Smooth muscle cell (in vitro differentiated cells): Measurements from ENCODE around the gene RAD51D. TPM values are rescaled to one million over a fixed set of nuclear protein-coding genes. Genes with fewer than 3 reads are reported as not detected.

Experiments used
- DNase-seq: peaks from one replicate; lab custom pipeline; 2025; ENCODE audit not compliant: unreplicated experiment; lab: John Stamatoyannopoulos, UW
- H2AFZ ChIP-seq: fragments of 200-600 bp; sonication (generic); 2 replicates; pipeline ENCODE4 v1.6.0; 2016; ENCODE audit warnings: antibody characterized with exemption, low read depth, mild to moderate bottlenecking
- H3F3A ChIP-seq: fragments of 200-600 bp; sonication (generic); 2 replicates; pipeline ENCODE4 v1.6.0; 2017; ENCODE audit warnings: antibody characterized with exemption, low read depth
- H3K27ac ChIP-seq: fragments of 200-600 bp; sonication (generic); 2 replicates; pipeline ENCODE4 v1.5.1; 2016; ENCODE audit warnings: low read depth, mild to moderate bottlenecking
- H3K27me3 ChIP-seq: fragments of 200-600 bp; sonication (generic); 2 replicates; pipeline ENCODE4 v1.6.1; 2016; ENCODE audit warnings: low read depth, mild to moderate bottlenecking
- H3K36me3 ChIP-seq: fragments of 200-600 bp; sonication (generic); 2 replicates; pipeline ENCODE4 v1.5.1; 2016; ENCODE audit warnings: low read depth
- H3K4me1 ChIP-seq: fragments of 200-600 bp; sonication (generic); 2 replicates; pipeline ENCODE4 v1.5.1; 2016; ENCODE audit warnings: low read depth
- H3K4me2 ChIP-seq: fragments of 200-600 bp; sonication (generic); 2 replicates; pipeline ENCODE4 v1.6.0; 2016; ENCODE audit warnings: mild to moderate bottlenecking
- H3K4me3 ChIP-seq: fragments of 200-600 bp; sonication (generic); 2 replicates; pipeline ENCODE4 v1.5.1; 2016; ENCODE audit warnings: mild to moderate bottlenecking
- H3K79me2 ChIP-seq: fragments of 200-600 bp; sonication (generic); 2 replicates; pipeline ENCODE4 v1.6.0; 2016; ENCODE audit warnings: low read depth, mild to moderate bottlenecking
- H3K9ac ChIP-seq: fragments of 200-600 bp; sonication (generic); 2 replicates; pipeline ENCODE4 v1.6.0; 2016; ENCODE audit warnings: low read depth
- H3K9me3 ChIP-seq: fragments of 200-600 bp; sonication (generic); replicated peaks from 2 replicates; pipeline ENCODE4 v1.5.1; 2016; ENCODE audit warnings: low read depth
- H4K20me1 ChIP-seq: fragments of 200-600 bp; sonication (generic); 2 replicates; pipeline ENCODE4 v1.6.0; 2016; ENCODE audit warnings: low read depth
- WGBS: methylation state at CpG from one replicate; pipeline ENCODE4 v1.1.7; 2016; ENCODE audit warnings: low lambda C conversion rate; 5-methylcytosine and 5-hydroxymethylcytosine counted together
- polyA plus RNA-seq: library from polyadenylated mRNA; unstranded; fragments of >200 nt; fragmentation: Nextera tagmentation; extraction: Ambion mirVana; gene quantifications from 2 replicates; pipeline ENCODE4 v1.2.1, GENCODE V29; 2016
- total RNA-seq: library from RNA; depleted of rRNA; stranded (reverse); fragments of >200 nt; gene quantifications from 2 replicates; pipeline ENCODE4 v1.2.3, GENCODE V29; 2014
- TF ChIP-seq, protein P1 (sequence below): fragments of 200-600 bp; sonication (generic); IDR thresholded peaks from 2 replicates; pipeline ENCODE4 v1.5.1; 2017; ENCODE audit warnings: borderline replicate concordance, mild to moderate bottlenecking, antibody characterized with exemption; ENCODE audit not compliant: insufficient read depth, poor library complexity, severe bottlenecking

The RAD51D gene
- total and polyA plus RNA-seq, 2 experiments from 2014 or later = 1.4 to 5.5 TPM

DNA sequence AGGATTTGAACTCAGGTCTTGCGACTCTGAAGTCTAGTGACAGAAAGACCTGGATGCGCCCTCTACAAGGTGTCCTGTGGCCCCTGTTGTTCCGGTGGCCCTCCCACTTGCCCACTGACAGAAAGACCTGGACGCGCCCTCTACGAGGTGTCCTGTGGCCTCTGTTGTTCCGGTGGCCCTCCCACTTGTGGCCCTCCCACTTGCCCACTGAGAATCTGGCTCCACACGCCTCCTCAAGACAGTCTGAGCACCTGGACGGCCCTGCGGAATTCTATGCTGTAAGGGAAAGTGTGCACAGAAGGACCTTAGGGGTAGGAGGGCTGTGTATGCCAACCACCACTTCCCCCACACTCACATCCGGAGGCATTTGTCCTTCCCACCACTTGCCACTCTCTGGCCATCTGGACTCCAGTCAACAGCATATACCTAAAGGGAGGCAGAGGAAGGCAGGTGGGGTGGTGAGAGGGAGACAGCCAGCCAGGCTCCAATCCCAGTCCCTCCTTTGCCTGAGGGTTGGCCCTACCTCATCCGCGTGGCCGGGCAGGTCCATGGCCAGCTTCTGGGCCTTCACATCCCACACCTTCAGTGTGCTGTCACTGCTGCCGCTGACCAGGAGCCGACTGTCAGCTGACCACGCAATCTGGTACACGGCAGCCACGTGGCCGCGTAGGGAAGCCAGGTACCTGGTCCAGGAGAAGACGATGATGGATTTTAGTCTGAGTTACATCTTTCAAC is 13.3 kb upstream of the RAD51D start:
- no peaks in the 10 kb centered on the region for H3K9me3 ChIP-seq
- no peaks in the 10 kb centered on the region for H3K27me3 ChIP-seq
- WGBS = 96% methylated on average over 22 of the region's 22 CpGs
- H2AFZ ChIP-seq = no peak overlapping the region
- no peaks in the 10 kb centered on the region for H3F3A ChIP-seq
- no peak overlapping the region for H3K4me3 ChIP-seq
- no peak overlapping the region for H3K4me2 ChIP-seq
- H4K20me1 ChIP-seq = no peaks in the 10 kb centered on the region
- no peak for DNase-seq
- no peak overlapping the region for H3K27ac ChIP-seq
- H3K36me3 ChIP-seq = no peaks in the 10 kb centered on the region
- H3K79me2 ChIP-seq = no peaks in the 10 kb centered on the region
- no peaks in the 10 kb centered on the region for H3K4me1 ChIP-seq
- no peak overlapping the region for H3K9ac ChIP-seq
- TF ChIP-seq, protein P1, sequence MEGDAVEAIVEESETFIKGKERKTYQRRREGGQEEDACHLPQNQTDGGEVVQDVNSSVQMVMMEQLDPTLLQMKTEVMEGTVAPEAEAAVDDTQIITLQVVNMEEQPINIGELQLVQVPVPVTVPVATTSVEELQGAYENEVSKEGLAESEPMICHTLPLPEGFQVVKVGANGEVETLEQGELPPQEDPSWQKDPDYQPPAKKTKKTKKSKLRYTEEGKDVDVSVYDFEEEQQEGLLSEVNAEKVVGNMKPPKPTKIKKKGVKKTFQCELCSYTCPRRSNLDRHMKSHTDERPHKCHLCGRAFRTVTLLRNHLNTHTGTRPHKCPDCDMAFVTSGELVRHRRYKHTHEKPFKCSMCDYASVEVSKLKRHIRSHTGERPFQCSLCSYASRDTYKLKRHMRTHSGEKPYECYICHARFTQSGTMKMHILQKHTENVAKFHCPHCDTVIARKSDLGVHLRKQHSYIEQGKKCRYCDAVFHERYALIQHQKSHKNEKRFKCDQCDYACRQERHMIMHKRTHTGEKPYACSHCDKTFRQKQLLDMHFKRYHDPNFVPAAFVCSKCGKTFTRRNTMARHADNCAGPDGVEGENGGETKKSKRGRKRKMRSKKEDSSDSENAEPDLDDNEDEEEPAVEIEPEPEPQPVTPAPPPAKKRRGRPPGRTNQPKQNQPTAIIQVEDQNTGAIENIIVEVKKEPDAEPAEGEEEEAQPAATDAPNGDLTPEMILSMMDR = no peak

DNA sequence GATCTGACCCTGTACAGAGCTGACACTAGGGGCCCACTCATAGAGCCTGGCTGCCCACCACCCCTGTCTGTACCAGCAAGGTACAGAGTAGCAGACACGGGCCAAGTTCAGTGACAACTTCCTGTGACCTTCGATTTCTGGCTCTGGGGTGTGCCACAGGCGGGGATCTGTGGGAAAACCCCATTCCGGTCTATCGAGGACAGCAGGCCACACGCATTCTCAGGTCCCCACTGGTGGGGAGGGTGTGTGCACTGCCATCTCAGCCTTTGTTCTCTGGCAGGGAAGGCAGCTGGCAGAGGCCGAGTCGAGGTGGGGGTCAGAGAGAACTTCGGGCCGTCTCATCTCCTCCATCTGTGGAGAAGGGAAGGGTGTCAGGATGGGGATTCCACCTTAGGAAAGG is 12.4 kb upstream of the RAD51D start:
- TF ChIP-seq, protein P1 = no peak
- Histone ChIP-seq H3K9ac (no peak overlapping the region), H3K27me3 (no peaks in the 10 kb centered on the region), H3K36me3 (no peaks in the 10 kb centered on the region), H2AFZ (no peak overlapping the region), H3K79me2 (no peaks in the 10 kb centered on the region), H3F3A (no peaks in the 10 kb centered on the region), H3K4me3 (no peak overlapping the region), H3K4me1 (no peaks in the 10 kb centered on the region), H3K27ac (no peak overlapping the region), H3K4me2 (no peak overlapping the region), H4K20me1 (no peaks in the 10 kb centered on the region), H3K9me3 (no peaks in the 10 kb centered on the region)
- 98% methylated on average over 10 of the region's 10 CpGs for WGBS
- no peak for DNase-seq

DNA sequence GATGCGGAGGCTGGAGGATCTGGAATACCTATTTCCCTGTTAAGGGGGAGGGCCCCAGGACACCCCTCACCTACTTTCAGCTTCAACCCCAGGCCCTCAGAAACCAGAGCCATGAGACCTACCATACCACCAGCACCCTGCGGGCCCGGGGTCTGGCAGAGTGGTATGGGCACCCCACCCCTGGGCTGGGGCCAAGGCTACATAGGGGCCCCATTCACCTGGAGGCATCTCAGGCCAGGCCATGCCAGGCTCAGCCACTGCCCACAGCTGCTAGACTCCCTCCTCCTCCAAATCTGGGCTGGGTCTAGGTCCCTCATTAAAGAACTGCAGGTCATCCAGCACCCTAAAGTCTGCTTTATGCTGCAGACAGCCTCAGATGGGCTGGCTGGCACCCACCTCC is 10.7 kb upstream of the RAD51D start:
- Histone ChIP-seq H3K79me2 (no peaks in the 10 kb centered on the region), H3K27me3 (no peaks in the 10 kb centered on the region), H3K27ac (no peak overlapping the region), H3K9me3 (no peaks in the 10 kb centered on the region), H3K4me3 (no peak overlapping the region), H3F3A (no peaks in the 10 kb centered on the region), H3K4me1 (no peaks in the 10 kb centered on the region), H3K36me3 (no peaks in the 10 kb centered on the region), H3K4me2 (no peak overlapping the region), H4K20me1 (no peaks in the 10 kb centered on the region), H2AFZ (no peak overlapping the region), H3K9ac (no peak overlapping the region)
- no peak for DNase-seq
- WGBS = 98% methylated on average over 3 of the region's 3 CpGs
- TF ChIP-seq, protein P1 = no peak

DNA sequence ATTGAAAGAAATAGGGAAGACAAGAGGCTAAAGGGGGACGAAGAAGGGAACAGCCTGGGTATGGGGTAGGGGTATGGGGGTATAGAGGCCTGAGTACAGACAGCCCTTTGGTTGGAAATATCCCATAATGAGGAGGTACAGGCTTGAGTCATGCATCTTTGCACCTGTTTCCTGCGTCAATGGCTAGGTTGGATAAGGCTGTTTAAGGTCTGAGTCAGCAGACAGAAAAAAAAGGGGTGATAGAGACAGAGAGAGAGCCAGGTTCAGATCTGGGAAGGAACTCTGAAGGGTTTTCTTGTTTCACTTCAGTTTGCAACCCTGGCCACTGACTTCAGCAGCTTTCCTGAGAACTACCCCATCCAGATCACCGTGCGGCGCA is 10.3 kb upstream of the RAD51D start:
- Histone ChIP-seq H2AFZ (no peak overlapping the region), H4K20me1 (no peaks in the 10 kb centered on the region), H3K27ac (no peak overlapping the region), H3K4me2 (no peak overlapping the region), H3K4me1 (no peaks in the 10 kb centered on the region), H3K79me2 (no peaks in the 10 kb centered on the region), H3K27me3 (no peaks in the 10 kb centered on the region), H3K9ac (no peak overlapping the region), H3F3A (no peaks in the 10 kb centered on the region), H3K4me3 (no peak overlapping the region), H3K36me3 (no peaks in the 10 kb centered on the region), H3K9me3 (no peaks in the 10 kb centered on the region)
- no peak for DNase-seq
- WGBS = 95% methylated on average over 5 of the region's 5 CpGs
- TF ChIP-seq, protein P1 = no peak
